DMS79 treated with DMSO at 0.1 percent for 48 hours (cell line): ENCODE measurements around the gene UMAD1.

ENCODE experiments used
- DNase-seq: peaks from one replicate; lab custom pipeline; 2025; lab: John Stamatoyannopoulos, UW

The UMAD1 gene

GRCh38 chr7:7720750-7721621 lies 80.4 kb downstream of the UMAD1 start:
- DNase-seq: no peak

GRCh38 chr7:7731732-7732131 lies 91.2 kb downstream of the UMAD1 start:
- no peak for DNase-seq

- DNase-seq: no peak
Observed at GRCh38 chr7:7732621-7733281, 92.2 kb downstream of the UMAD1 start.

GRCh38 chr7:7736671-7737070 lies 96.1 kb downstream of the UMAD1 start:
- no peak for DNase-seq

GRCh38 chr7:7737674-7738073 lies 97.1 kb downstream of the UMAD1 start:
- no peak for DNase-seq

DNA sequence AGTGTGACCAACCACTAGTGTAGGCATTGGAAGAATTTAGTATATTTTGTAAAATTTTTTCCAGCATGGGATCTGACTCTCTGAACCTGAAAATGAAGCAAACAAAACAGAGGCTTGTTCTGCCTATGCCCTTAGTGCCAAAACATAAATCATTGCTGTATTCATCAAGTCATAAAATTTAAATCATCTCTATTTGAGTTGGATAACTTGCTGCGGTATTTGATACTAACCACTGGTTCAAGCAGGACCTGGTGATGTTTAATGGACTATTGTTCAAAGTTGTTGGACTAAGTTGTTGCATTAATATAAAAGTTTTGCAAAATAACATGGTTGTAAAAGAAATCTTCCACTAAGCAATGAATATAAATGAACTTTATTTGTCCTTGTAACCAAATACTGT lies 97.6 kb downstream of the UMAD1 start:
- no peak for DNase-seq

GRCh38 chr7:7738622-7739021 lies 98.1 kb downstream of the UMAD1 start:
- DNase-seq: no peak

GRCh38 chr7:7739204-7740036 lies 98.9 kb downstream of the UMAD1 start:
- no peak for DNase-seq

- DNase-seq: no peak
Observed at GRCh38 chr7:7740037-7740355, 99.4 kb downstream of the UMAD1 start.

DNA sequence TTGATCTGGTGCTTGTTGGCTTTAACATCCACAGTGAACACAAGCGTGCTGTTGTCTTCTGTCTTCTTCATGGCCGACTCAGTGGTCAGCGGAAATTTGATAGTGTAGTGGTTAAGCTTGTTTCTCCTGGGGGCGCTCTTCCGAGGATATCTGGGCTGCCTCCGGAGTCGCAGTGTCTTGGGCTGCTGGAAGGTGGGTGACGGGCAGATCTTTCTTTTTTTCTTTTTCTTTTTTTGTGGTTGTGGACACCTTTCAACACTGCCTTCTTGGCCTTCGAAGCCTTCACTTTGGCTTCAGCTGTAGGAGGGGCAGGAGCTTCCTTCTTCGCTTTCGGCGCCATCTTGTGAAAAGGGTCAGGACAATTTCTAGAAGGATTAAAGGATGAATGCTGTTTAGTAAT lies 101.7 kb downstream of the UMAD1 start:
- no peak for DNase-seq

GRCh38 chr7:7745258-7745657 lies 104.7 kb downstream of the UMAD1 start:
- no peak for DNase-seq

DNA sequence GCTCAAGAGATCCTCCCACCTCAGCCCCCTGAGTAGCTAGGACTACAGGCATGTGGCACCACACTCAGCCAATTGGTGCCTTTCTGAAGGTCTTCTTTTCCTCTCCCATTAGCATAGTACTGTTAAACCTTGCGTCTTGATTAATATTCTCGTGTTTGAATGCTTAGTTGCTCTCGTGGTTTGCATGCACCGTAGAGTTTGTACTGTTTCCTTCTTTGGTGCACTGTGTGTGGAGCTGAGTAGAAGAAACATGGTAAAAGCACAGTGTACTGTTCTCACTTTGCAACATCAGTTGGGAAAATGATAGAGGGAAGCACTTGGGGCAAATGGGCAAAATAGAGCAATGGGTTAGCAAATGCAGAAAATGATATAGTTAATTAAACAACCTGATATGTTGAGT lies 105.4 kb downstream of the UMAD1 start:
- DNase-seq: peak; percentile 24

DNA sequence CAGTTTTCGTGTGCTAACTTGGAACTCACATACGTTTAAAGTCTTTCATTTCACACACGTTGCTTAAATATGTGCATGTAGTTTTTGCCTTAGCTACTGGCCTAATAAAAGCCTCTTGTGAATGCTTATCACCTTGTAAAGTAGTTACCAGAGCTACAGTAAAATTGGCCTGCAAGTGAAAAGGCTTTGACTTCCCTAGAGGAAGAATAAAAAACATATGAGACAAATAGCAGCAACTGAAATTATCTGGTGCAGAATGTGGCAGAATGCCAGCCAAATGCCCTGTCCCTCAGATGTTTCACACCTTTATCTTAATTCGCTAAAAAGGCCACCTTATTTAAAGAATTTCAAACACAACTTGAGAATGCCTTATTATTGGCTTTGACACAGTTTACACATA lies 105.9 kb downstream of the UMAD1 start:
- DNase-seq: peak; percentile 54

GRCh38 chr7:7750571-7751242 lies 110.2 kb downstream of the UMAD1 start:
- no peak for DNase-seq

GRCh38 chr7:7751243-7752092 lies 110.9 kb downstream of the UMAD1 start:
- DNase-seq: no peak

DNA sequence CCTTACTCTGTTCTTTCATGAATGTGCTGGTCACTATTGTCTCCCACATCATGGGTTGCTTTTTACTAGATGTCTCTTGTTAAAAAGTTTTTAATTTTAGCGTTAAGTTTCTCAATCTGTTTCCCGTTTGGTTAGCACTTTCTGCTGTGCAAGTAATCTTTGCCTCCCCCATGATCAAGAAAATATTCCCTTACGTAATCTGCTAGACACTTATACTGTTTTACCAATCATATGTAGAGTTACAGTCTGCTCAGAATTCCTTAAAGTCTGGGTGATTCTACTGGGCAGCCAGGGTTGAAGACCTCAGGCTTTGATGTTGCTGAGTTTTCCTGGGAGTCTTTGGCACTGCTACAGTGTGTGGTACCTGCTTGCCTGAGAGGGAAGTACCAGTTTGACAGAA lies 116.0 kb downstream of the UMAD1 start:
- no peak for DNase-seq

DNA sequence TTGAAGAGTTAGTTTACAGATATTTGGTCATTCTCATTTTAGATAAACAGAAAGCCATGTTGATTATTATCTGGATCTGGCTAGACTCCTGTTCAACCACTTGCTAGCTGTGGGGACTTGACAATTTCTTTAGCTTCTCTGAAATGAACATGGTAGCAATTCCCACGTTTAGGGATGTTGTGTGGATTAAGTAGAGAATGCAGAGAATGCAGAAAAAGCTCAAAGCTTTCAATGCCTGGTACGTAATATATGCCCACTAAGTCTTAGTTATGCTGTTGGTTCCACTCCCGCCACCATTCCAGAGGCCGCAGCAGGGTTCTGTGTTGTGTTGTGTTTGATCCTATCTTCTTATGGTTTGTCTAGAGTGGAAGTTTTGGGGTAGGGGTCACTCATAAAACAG lies 117.0 kb downstream of the UMAD1 start:
- no peak for DNase-seq

- peak; percentile 46 for DNase-seq
Observed at GRCh38 chr7:7761340-7761973, 120.9 kb downstream of the UMAD1 start.

- no peak for DNase-seq
Observed at GRCh38 chr7:7761974-7762779, 121.6 kb downstream of the UMAD1 start.
